ENCODE results near the gene HIC1.

Gene HIC1

GRCh38 chr17:2050300-2051060 is 4.4 kb upstream of the HIC1 start:
- peak overlapping the region; percentile 48; the same call in 1 of the 2 replicates for H3K27ac ChIP-seq
- TF ChIP-seq ZFX (IDR thresholded peaks at IDR 0.05) (no peak), CTCF (conservative IDR thresholded peaks at IDR 0.05) (no peak)

DNA sequence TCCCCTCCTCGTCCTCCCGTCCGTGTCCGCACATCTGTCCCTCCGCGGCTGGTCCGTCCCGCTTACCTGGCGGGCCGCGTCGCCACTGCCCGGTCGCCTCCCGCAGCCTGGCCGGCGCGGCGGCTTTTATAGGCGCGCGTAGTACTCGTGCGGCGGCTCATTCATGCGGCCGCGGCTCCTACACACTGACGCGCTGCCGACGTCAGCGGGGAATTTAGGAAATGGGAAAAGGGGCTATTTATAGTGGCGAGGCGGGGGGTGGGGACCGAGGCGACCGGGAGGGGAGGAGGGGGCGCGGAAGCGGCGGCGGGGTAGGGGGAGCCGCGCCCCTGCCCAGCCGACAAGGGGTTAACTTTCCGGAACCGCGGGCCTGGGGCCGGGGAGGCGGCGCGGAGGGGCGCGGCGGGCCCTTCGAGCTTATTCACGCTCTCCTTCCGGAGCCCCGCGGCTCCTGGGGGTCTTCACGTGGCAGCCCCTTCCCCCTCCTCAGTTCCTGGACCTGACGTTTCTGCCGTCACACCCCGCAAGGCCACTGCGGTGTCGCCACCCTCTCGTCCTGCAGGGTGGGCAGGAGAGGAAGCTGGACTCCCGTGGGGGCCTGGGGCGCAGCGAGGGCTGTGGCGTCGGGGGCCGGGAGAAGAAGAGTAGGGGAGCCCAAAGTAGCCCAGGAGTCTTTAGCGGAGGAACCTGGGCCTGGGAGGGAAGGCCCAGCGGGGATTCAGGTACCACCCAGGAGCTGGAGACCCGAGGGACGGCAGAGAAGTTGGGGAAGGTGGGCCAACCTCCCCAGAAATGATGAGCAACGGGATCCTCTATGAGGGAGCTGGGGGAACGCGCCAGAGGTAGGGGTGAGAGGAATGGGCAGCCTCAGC is 3.6 kb upstream of the HIC1 start:
- no peak overlapping the region for H3K27ac ChIP-seq
- TF ChIP-seq ZFX (IDR thresholded peaks at IDR 0.05) = no peak
- TF ChIP-seq CTCF (conservative IDR thresholded peaks at IDR 0.05) = no peak

DNA sequence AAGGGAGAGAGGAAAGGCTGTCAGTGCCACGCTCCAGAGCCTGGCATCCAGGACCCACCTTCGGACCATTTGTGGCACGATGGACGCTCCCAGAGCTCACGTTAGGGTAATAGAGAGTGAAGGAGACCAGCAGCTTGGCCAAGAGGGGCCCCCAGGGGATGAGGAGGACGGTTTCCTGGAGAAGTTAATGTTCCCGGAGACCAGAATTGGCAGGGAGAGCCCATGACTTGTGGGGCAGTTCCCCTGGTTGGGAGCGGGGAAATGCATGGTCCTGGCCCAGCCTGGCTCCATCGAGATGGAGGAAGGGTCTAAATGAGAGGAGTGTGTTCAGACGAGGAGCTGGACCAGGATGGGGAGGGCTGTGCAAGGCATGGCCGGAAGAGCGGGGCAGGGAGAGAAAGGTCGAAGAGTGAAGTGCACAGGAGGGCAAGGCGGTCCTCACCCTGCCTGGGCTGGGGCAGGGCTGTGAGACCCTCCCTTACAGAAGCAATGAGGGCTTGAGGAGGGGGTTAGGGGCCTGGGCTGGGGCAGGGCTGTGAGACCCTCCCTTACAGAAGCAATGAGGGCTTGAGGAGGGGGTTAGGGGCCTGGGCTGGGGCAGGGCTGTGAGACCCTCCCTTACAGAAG is 2.9 kb upstream of the HIC1 start:
- no peak overlapping the region for H3K27ac ChIP-seq
- no peak for TF ChIP-seq ZFX (IDR thresholded peaks at IDR 0.05)
- no peak for TF ChIP-seq CTCF (conservative IDR thresholded peaks at IDR 0.05)

DNA sequence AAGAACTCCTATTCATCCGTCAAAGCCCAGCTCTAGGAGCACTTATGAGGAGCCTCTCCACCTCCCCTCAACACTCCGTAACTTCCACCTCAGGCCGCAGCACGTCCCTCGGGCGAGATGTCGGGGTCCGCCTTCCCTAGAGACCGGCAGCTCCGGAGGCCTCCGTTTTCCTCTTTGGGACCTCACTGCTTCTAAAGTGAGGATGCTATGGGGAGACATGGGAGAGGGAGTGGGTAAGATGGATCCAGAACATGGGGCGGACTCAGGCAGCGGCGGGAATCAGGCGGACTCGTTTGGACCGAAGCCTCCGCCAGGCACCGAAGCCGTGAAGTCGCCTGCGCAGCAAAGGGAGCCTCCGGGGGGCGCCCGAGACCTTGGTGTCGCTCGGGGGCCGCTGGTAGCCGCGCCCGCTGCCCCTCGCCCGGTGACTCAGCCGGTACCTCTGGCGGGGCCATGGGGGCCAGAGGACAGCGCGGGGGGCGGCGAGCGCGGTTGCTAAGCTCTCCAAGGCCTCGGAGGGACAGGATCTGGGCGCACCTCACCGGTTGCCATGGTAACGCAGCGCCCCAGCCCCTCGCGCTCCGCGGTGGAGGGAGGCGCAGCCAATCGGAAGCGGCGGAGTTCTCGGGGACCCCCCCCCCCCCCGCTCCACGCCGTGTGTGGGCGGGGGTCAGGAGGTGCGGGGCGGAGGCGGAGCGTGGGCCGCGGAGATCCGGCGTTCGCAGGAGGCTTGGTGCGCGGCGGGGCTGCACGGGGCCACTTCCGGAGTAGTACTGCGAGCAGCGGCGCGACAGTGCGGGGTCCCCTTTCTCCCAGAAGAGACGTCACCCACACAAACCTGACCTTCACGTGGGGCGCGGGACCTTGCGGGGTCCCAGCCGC is 1.3 kb upstream of the HIC1 start:
- TF ChIP-seq ZFX (IDR thresholded peaks at IDR 0.05) = no peak
- peak; percentile 73 for TF ChIP-seq CTCF (conservative IDR thresholded peaks at IDR 0.05)
- no peak overlapping the region for H3K27ac ChIP-seq

DNA sequence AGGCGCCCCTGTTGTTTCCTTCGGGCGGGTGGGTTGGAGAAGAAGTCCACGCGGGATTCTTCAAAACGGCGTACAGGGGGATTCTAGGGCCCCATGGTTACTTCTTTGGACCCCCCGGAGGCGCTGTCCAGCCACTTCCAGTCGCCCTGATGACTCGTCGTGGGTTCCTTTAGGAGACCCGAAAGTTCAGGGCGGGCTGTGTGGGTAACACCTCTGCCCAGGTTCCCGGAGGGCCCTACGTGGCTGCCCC is 716 bp upstream of the HIC1 start:
- TF ChIP-seq CTCF (conservative IDR thresholded peaks at IDR 0.05) (no peak), ZFX (IDR thresholded peaks at IDR 0.05) (no peak)
- H3K27ac ChIP-seq = no peak overlapping the region

DNA sequence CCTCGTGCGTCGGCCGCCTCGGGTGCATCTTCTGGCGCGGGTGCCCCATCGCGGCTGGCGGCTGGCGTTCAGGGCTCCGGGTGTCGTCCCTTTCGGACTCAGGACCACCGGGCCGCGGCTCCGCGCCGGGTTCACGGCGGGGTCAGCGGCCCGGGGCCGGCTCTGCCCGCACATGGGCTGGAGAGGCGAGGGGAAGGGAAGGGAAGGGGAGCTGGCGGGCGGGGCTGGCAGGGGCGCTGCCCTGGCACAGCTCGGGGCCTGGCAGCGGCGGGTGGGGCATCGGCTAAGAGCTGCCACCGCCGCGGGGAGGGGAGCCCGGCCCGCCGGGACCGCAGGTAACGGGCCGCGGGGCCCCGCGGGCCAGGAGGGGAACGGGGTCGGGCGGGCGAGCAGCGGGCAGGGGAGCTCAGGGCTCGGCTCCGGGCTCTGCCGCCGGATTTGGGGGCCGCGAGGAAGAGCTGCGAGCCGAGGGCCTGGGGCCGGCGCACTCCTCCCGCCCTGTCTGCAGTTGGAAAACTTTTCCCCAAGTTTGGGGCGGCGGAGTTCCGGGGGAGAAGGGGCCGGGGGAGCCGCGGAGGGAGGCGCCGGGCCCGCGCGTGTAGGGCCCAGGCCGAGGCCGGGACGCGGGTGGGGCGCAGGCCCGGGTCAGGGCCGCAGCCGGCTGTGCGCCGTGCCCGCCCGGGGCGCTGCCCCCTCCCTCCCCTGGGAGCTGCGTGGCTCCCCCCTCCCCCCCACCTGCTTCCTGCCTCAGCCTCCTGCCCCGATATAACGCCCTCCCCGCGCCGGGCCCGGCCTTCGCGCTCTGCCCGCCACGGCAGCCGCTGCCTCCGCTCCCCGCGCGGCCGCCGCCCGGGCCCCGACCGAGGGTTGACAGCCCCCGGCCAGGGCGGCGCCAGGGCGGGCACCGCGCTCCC is 646 bp downstream of the HIC1 start:
- TF ChIP-seq ZFX (IDR thresholded peaks at IDR 0.05) (no peak), CTCF (conservative IDR thresholded peaks at IDR 0.05) (0 out of 2 replicates have a peak, but pooled peaks have one; percentile 54)
- H3K27ac ChIP-seq = no peak overlapping the region
